Activated CD4-positive, CD25-positive, alpha-beta regulatory T cell treated with anti-CD3 and anti-CD28 coated beads, Interleukin-2, amount 50 U/mL, for 16 hours (primary cell): ENCODE data around the gene KCNN1.
"Not testable (repeated sequence)": the region's sequence is repeated elsewhere in the genome, so short reads cannot be mapped to it uniquely, and the experiment has no call there.

Experiments
- DNase-seq: peaks from one replicate; pipeline ENCODE4 v3.0.0-alpha.2; 2020; ENCODE audit warnings: low read depth, low spot score

KCNN1 gene

DNA sequence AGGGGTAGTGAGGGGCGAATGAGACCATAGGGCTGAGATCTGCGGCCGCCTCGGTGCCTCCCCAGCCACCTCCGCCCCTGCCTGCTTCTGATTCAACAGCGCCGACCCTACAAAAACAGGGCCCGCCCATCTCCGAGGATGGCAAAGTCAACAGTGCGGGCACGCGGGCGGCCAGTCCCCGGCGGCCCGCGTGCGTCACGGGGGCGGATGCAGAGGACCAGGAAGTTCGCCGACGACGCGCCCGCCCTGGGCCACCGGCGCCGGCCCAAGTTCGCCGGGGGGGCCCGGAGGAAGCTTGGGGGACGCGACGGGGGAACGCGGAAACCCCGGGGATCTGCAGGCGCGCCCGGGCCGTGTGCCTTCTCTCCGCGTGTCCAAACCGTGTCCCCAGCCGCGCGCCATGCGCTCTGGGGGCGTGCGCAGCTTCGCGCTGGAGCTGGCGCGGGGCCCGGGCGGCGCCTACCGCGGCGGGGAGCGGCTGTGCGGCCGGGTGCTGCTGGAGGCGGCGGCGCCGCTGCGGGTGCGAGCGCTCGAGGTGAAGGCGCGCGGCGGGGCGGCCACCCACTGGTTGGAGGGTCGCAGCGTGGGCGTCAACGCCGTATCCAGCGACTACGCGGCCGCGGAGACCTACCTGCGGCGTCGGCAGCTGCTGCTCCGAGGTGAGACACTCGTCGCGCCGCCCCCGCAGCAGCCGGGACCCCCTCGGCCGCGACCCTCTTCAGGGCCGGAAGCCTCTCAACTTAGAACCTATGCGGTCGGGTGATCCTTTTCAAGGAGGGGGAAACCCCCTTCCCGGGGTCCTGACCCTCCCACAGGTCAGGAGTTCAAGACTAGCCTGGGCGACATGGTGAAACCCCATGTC, 34.2 kb downstream of the KCNN1 start:
- DNase-seq: peak; percentile 80

DNA sequence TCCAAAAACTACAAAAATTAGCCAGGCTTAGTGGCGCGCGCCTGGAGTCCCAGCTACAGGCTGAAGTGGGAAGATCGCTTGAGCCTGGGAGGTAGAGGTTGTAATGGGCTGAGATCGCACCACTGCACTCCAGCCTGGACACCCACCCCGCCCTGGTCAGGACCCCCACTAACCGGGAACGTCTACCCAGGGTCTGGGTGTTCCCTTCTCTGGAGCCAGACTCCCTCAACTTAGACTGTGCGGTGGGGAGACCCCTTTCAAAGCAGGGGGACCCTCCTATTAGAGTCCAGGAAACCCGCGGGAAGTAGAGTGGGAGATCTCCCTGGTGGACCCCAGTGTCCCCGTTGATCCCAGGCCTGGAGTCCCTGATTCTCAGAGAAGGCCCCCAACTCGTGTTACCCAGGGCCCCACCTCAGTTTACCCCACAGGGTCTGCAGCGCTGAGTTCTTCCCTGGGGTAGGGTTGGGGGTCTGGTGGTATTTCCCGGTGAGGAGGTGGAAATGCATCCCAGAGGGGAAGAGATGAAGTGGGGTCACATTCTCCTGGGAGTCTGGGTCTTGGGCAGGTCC, 35.0 kb downstream of the KCNN1 start:
- DNase-seq: no peak

DNA sequence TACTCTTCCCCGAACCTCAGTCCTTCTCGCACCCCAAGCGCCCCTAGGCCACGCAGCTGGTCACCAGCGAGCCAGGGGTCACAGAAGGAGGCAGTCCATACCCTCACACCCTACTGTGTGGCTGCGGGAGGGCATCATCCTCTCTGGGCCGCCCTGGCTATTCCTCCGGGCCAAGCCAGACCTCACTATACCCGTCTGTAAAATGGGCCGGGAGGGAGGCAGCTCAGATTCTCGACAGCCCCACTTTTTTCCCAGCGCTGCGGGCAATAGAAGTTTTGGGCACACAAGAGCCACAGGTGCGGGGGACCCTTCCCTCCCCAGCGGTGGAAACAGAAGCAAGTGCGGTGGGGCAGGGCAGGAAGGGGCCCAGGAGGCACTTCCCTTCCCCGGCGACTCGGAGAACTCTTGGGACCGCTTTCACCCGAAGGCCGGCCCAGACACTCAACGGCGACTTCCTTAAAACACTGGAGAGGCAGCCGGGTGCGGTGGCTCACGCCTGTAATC, 35.5 kb downstream of the KCNN1 start:
- no peak for DNase-seq

DNA sequence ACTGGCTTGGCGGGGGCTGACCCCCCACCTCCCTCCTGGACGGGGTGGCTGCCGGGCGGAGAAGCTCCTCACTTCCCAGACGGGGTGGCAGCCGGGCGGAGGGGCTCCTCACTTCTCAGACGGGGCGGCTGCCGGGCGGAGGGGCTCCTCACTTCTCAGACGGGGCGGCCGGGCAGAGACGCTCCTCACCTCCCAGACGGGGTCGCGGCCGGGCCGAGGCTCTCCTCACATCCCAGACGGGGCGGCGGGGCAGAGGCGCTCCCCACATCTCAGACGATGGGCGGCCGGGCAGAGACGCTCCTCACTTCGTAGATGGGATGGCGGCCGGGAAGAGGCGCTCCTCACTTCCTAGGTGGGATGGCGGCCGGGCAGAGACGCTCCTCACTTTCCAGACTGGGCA, 38.8 kb downstream of the KCNN1 start:
- DNase-seq: not testable (repeated sequence)

GRCh38 chr19:18007044-18007916, 40.4 kb downstream of the KCNN1 start:
- peak; percentile 58 for DNase-seq

GRCh38 chr19:18007917-18008673, 41.2 kb downstream of the KCNN1 start, which contains the start of gene ARRDC2:
ARRDC2 (plus strand) TSS chr19:18008170; CDS start chr19:18008311, 141 bp downstream.
- DNase-seq: peak; percentile 79

DNA sequence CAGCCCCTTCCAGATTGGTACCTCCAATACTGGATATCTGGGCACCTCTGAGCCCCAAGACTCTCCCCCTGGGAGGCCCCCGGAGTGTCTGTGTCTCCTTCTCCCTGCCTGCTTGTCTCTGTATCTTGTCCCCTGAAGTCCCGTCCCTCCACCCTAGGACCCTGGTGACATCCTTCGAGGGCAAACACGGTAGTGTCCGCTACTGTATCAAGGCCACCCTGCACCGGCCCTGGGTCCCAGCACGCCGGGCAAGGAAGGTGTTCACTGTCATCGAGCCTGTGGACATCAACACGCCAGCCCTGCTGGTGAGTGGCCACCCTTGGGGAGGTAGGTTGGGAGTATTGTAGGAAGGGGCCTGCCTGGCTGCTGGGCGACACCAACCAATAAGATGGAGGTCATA, 41.9 kb downstream of the KCNN1 start:
- DNase-seq: no peak

- no peak for DNase-seq
Measured at GRCh38 chr19:18009412-18010066, 42.6 kb downstream of the KCNN1 start.

GRCh38 chr19:18010149-18010548, 43.2 kb downstream of the KCNN1 start:
- DNase-seq: no peak

GRCh38 chr19:18013210-18014111, 46.6 kb downstream of the KCNN1 start:
- no peak for DNase-seq

- DNase-seq: no peak
Measured at GRCh38 chr19:18014197-18014596, 47.3 kb downstream of the KCNN1 start.

DNA sequence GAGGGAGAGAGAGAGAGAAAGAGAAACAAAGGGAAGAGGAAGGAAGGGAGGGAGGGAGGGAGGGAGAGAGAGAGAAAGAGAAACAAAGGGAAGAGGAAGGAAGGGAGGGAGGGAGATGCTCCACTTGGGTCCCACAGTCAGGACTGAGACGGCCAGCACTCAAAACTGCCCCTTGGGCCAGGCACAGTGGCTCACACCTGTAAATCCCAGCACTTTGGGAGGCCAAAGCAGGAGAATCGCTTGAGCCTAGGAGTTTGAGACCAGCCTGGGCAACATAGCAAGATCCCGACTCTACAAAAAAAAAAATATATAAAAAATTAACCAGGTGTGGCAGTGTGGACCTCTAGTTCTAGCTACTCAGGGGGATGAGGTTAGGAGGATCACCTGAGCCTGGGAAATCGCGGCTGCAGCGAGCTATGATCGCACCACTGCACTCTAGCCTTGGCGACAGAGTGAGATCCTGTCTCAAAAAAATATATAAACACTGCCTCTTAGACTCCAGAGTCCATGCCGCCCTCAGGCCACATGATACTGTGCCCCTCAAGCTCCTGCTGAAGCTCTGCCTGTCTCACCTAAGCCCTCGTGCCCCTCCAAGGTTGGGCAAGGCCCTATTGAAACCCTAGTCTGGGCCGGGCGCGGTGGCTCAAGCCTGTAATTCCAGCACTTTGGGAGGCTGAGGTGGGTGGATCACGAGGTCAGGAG, 49.5 kb downstream of the KCNN1 start:
- no peak for DNase-seq

DNA sequence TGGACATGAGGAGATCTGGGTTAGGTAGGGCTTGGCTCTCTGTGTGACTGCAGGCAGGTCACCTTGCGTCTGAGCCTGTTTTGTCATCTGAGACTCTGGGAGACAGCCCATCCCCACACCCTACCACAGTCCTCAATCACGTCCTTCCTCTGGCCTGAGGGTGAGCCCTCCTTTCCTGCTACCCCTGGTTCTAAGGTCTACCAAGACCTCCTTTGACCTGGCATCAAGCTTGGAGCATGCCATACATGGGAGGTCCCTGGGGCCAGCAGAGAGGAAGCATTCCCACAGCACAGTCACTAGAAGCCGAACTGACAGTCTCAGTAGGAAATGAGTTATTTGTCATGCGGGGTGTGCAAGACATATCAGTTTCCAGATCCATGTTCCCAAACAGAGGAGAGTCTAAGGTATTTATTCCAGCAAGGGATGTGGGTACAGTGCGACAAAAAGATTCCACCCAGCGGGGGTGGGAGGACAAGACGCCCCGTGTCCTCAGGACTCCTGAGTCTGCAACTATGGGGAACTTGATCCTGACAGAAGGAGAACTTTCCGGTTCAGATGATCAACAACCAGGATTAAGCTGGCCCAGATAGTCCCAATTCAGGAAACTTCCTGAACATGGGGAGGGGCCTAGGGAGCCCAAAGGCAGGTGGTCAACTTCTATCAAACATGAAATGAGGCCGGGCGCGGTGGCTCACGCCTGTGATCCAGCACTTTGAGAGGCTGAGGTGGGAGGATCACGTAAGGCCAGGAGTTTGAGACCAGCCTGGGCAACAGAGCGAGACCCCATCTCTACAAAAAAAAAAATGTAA, 50.6 kb downstream of the KCNN1 start:
- DNase-seq: no peak

- DNase-seq: no peak
Measured at GRCh38 chr19:18020212-18021085, 53.5 kb downstream of the KCNN1 start.

GRCh38 chr19:18021121-18021755, 54.3 kb downstream of the KCNN1 start:
- DNase-seq: no peak

- DNase-seq: peak; percentile 16
Measured at GRCh38 chr19:18023622-18024251, 56.8 kb downstream of the KCNN1 start.
